OCI-LY1 (cell line): ENCODE data around the gene AQP12B.

Source experiments
- CTCF ChIP-seq: fragments of 200-600 bp; sonication (generic), shearing (Covaris generic); IDR thresholded peaks from 2 replicates; pipeline ENCODE4 v1.5.1; 2017; ENCODE audit warnings: mild to moderate bottlenecking, antibody characterized with exemption, low read length, moderate library complexity, mixed read lengths
- EZH2 ChIP-seq: fragments of 200-600 bp; sonication (generic), shearing (Covaris generic); IDR thresholded peaks from 2 replicates; pipeline ENCODE4 v1.8.0; 2017; ENCODE audit warnings: borderline replicate concordance, mixed run types, mild to moderate bottlenecking, antibody characterized with exemption, low read length, moderate library complexity, mixed read lengths

DNA sequence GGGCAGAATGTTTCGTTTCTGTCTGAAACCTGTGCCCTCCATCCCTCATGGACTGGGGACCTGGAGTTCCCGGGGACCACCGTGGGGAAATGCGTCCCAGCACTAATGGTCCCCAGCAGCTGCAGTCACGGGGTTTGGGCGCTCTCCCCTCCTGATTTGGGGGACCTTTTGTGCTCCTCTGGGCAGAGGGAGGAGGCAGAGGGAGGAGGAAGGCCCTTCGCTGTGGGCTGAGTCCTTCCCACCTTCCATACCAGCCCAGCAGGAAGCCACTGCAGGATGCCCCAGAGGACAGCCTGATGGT lies 54.2 kb downstream of the AQP12B start:
- no peak for TF ChIP-seq CTCF
- no peak for TF ChIP-seq EZH2
